Stomach (tissue), 9 donors: ENCODE results near the gene ART3. TPM values are rescaled to one million over a fixed set of nuclear protein-coding genes. Genes with fewer than 3 reads are reported as not detected.

Experiments
- DNase-seq, 2 donors: peaks; one replicate each; pipeline versions ENCODE4 v3.0.0 to v3.0.0-alpha.2; 2013 to 2019
- H3K27ac ChIP-seq, 5 donors: fragments of 200-600 bp in 4 of 5; sonication (generic) in 4 of 5; one replicate each; pipeline ENCODE4 v1.5.1; 2013 to 2019; ENCODE audit warnings: mild to moderate bottlenecking in 1 of 5, moderate library complexity in 1 of 5
- H3K27me3 ChIP-seq, 3 donors: fragments of 200-600 bp; sonication (generic); one replicate each; pipeline ENCODE4 v1.5.1; 2017 to 2019; ENCODE audit warnings: mixed run types in 1 of 3
- H3K36me3 ChIP-seq, 4 donors: fragments of 200-600 bp; sonication (generic); 1 replicate in 3 of 4; 2 replicates in 1 of 4; pipeline ENCODE4 v1.5.1; 2016 to 2019
- H3K4me1 ChIP-seq, 4 donors: fragments of 200-600 bp; sonication (generic); one replicate each; pipeline ENCODE4 v1.5.1; 2016 to 2019
- H3K4me3 ChIP-seq, 4 donors: fragments of 200-600 bp; sonication (generic) in 3 of 4; one replicate each; pipeline ENCODE4 v1.5.1; 2016 to 2019; ENCODE audit warnings: mild to moderate bottlenecking in 1 of 4
- H3K9me3 ChIP-seq, 4 donors: fragments of 200-600 bp; sonication (generic); one replicate each; pipeline ENCODE4 v1.5.1; 2016 to 2019
- EP300 ChIP-seq: sonication (generic); formaldehyde crosslinking; IDR thresholded peaks from one replicate; pipeline ENCODE4 v1.6.1; 2017; ENCODE audit warnings: antibody characterized with exemption
- POLR2A ChIP-seq, 4 donors: fragments of 450-650 bp; IDR thresholded peaks; one replicate each; pipeline ENCODE4 v1.6.1; 2016; ENCODE audit warnings: antibody characterized with exemption in 4 of 4, control low read depth in 2 of 4, mild to moderate bottlenecking in 1 of 4, moderate library complexity in 1 of 4
- POLR2AphosphoS5 ChIP-seq, 3 donors: sonication (generic); formaldehyde crosslinking; IDR thresholded peaks; one replicate each; pipeline ENCODE4 v1.6.1; 2016; ENCODE audit warnings: antibody characterized with exemption in 3 of 3
- WGBS, 5 donors: extraction: QIAGEN DNeasy Blood & Tissue Kit in 3 of 5; methylation state at CpG; one replicate each; pipeline versions ENCODE4 v1.1.5 to v1.1.7; 2013 to 2018; 5-methylcytosine and 5-hydroxymethylcytosine counted together
- intact Hi-C: fragments of 100-400 bp; cut with DNase I; formaldehyde crosslinking; loops from one replicate; pipeline ENCODE4 v1.15.1; 2023; ENCODE audit warnings: low total_unique reads
- polyA plus RNA-seq, 3 donors: library from polyadenylated mRNA; stranded (reverse); fragments of 200-250 nt; gene quantifications; one replicate each; pipeline ENCODE4 v1.2.3, GENCODE V29; 2013
- total RNA-seq, 5 donors: library from RNA; depleted of rRNA; stranded (reverse); fragments of >200 nt; gene quantifications; one replicate each; pipeline versions ENCODE4 v1.1.0 to v1.2.3, GENCODE V29; 2014 to 2016
- TF ChIP-seq, protein P1 (sequence below), 7 experiments: fragments of 450-650 bp in 4 of 7; fragments of 200-600 bp in 3 of 7; sonication (generic) in 3 of 7; IDR thresholded peaks; one replicate each; pipeline ENCODE4 v1.5.1; 2016 to 2019; ENCODE audit warnings: antibody characterized with exemption in 7 of 7, control low read depth in 2 of 7, mild to moderate bottlenecking in 1 of 7
- donor health status: healthy with polysubstance abuse.
- donor health status: Bipolar disorder and iron deficiency.
- donor health status: healthy.

Gene ART3
- total and polyA plus RNA-seq, 8 donors: 0.45 to 26.3 (median 0.55) TPM; not detected in 3

GRCh38 chr4:76074993-76075600 lies 588 bp downstream of the ART3 start:
- intact Hi-C loops: no loop called here

DNA sequence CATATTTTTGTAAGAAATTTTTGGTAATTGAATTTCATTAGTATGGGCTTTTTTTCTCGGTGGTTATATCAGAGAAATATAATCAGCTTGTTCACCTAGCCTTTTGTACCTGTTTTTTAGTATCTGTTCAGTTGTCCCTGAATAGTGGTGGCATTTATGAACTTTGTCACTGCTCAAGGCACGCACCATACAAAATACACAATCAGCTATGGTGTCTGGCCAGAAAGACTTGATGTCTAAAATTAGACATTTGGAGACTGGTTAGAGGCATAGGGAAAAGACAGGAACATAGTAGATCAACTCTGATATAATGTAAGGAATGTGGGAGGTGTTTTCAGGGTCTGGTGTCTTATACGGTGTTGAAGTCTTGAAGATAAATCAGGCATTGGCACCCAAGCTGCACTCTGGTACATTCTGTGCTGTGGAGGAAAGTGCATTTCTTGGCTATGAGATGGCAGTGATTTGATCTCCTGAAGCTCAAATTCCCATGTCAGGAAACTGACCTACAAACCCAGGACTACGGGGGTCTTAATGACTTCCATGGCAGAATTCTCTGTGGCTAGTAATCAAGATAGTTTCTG lies 3.6 kb downstream of the ART3 start:
- H3K36me3 ChIP-seq: no peaks in the 10 kb centered on the region
- no peak overlapping the region for H3K4me3 ChIP-seq
- H3K27me3 ChIP-seq: no peaks in the 10 kb centered on the region
- TF ChIP-seq, protein P1, sequence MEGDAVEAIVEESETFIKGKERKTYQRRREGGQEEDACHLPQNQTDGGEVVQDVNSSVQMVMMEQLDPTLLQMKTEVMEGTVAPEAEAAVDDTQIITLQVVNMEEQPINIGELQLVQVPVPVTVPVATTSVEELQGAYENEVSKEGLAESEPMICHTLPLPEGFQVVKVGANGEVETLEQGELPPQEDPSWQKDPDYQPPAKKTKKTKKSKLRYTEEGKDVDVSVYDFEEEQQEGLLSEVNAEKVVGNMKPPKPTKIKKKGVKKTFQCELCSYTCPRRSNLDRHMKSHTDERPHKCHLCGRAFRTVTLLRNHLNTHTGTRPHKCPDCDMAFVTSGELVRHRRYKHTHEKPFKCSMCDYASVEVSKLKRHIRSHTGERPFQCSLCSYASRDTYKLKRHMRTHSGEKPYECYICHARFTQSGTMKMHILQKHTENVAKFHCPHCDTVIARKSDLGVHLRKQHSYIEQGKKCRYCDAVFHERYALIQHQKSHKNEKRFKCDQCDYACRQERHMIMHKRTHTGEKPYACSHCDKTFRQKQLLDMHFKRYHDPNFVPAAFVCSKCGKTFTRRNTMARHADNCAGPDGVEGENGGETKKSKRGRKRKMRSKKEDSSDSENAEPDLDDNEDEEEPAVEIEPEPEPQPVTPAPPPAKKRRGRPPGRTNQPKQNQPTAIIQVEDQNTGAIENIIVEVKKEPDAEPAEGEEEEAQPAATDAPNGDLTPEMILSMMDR (IDR thresholded peaks at IDR 0.05): no peak
- no peak for TF ChIP-seq POLR2AphosphoS5 (IDR thresholded peaks at IDR 0.05)
- TF ChIP-seq EP300: no peak
- TF ChIP-seq POLR2A (IDR thresholded peaks at IDR 0.05): no peak
- WGBS, 5 donors: 57 to 74% (median 67%) methylated on average over 4 of the region's 4 CpGs
- no peak for DNase-seq
- no peaks in the 10 kb centered on the region for H3K4me1 ChIP-seq
- H3K9me3 ChIP-seq: no peaks in the 10 kb centered on the region
- no peak overlapping the region for H3K27ac ChIP-seq
- intact Hi-C loops: no loop called here

More at GRCh38 chr4:76074993-76075600, 588 bp downstream of the ART3 start:
- no peak overlapping the region for H3K27ac ChIP-seq
- TF ChIP-seq POLR2AphosphoS5 (IDR thresholded peaks at IDR 0.05) (no peak), POLR2A (IDR thresholded peaks at IDR 0.05) (no peak), EP300 (no peak)
- TF ChIP-seq, protein P1 (IDR thresholded peaks at IDR 0.05): no peak
- H3K27me3 ChIP-seq: no peaks in the 10 kb centered on the region
- no peak for DNase-seq
- H3K4me1 ChIP-seq: no peaks in the 10 kb centered on the region
- no peak overlapping the region for H3K4me3 ChIP-seq
- no peaks in the 10 kb centered on the region for H3K9me3 ChIP-seq
- H3K36me3 ChIP-seq: no peaks in the 10 kb centered on the region
- WGBS, 5 donors: 60 to 80% (median 74%) methylated on average over 4 of the region's 4 CpGs

- 79 to 86% (median 82%) methylated on average over 3 of the region's 3 CpGs for WGBS, 5 donors
- Histone ChIP-seq H3K27ac (no peak overlapping the region), H3K9me3 (no peaks in the 10 kb centered on the region), H3K27me3 (no peaks in the 10 kb centered on the region), H3K36me3 (no peaks in the 10 kb centered on the region), H3K4me3 (no peak overlapping the region), H3K4me1 (peaks cover 0 to 11% (median 4%) of the 10 kb centered on the region in 4 donors)
- intact Hi-C loops: no loop called here
- TF ChIP-seq EP300 (no peak), POLR2AphosphoS5 (IDR thresholded peaks at IDR 0.05) (no peak), POLR2A (IDR thresholded peaks at IDR 0.05) (no peak)
- TF ChIP-seq, protein P1 (IDR thresholded peaks at IDR 0.05): no peak
- no peak for DNase-seq
Measured at GRCh38 chr4:76083386-76083988, 9.0 kb downstream of the ART3 start.

DNA sequence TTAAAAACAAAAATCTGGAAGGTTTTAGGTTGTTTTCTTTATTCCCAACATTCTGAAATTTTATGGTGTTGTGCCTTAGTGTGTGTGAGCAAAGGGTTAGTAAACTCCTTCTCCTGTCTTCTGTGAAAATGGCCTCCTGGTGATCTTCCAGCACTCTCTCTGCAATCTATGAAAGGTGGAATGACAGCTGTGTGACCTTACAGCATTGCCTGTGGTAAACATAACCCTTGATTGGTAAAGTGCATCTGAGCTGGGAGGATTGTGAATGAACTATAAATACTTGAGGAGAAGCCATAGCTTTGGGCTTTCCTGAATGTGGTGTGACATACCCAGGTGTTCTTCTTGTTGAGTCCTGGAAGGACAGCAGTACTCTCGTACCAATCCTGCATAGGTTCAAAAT lies 10.0 kb downstream of the ART3 start:
- 76 to 95% (median 87%) methylated on average over 1 of the region's 1 CpG for WGBS, 5 donors
- no peak for TF ChIP-seq POLR2A (IDR thresholded peaks at IDR 0.05)
- no peak for TF ChIP-seq EP300
- no peak for TF ChIP-seq POLR2AphosphoS5 (IDR thresholded peaks at IDR 0.05)
- TF ChIP-seq, protein P1 (IDR thresholded peaks at IDR 0.05): no peak
- intact Hi-C loops: no loop called here
- Histone ChIP-seq H3K36me3 (no peaks in the 10 kb centered on the region), H3K27ac (no peak overlapping the region), H3K27me3 (no peaks in the 10 kb centered on the region), H3K9me3 (no peaks in the 10 kb centered on the region), H3K4me3 (no peak overlapping the region), H3K4me1 (peaks cover 0 to 11% (median 4%) of the 10 kb centered on the region in 4 donors)
- DNase-seq: no peak
